GM18870 (cell line): Measurements from ENCODE around the gene NAT16.

Experiments
- ATAC-seq: cut with Tn5 transposase; IDR thresholded peaks from one replicate; pipeline ENCODE4 v1.9.1; 2021; ENCODE audit warnings: moderate library complexity; ENCODE audit not compliant: unreplicated experiment

NAT16 gene

GRCh38 chr7:101172005-101172853 lies 7.9 kb downstream of the NAT16 start:
- ATAC-seq = no peak

- ATAC-seq = no peak
These were observed 8.7 kb downstream of the NAT16 start for GRCh38 chr7:101171442-101171837.

- no peak for ATAC-seq
These were observed 9.3 kb downstream of the NAT16 start for GRCh38 chr7:101170617-101171441.

- no peak for ATAC-seq
These were observed 10.1 kb downstream of the NAT16 start for GRCh38 chr7:101169838-101170551.

GRCh38 chr7:101169110-101169837 lies 10.8 kb downstream of the NAT16 start:
- ATAC-seq = no peak

GRCh38 chr7:101168412-101169049 lies 11.6 kb downstream of the NAT16 start:
- ATAC-seq = no peak

- ATAC-seq = no peak
These were observed 12.3 kb downstream of the NAT16 start for GRCh38 chr7:101167645-101168411.

GRCh38 chr7:101166909-101167644 lies 13.0 kb downstream of the NAT16 start:
- ATAC-seq = no peak

GRCh38 chr7:101166648-101166908 lies 13.5 kb downstream of the NAT16 start:
- no peak for ATAC-seq

- no peak for ATAC-seq
These were observed 14.0 kb downstream of the NAT16 start for GRCh38 chr7:101165958-101166647.

- ATAC-seq = no peak
These were observed 14.8 kb downstream of the NAT16 start, which contains the start of gene VGF for GRCh38 chr7:101165075-101165957. VGF (minus strand) TSS chr7:101165569; CDS start chr7:101164843, 726 bp downstream.

GRCh38 chr7:101164071-101164840 lies 15.8 kb downstream of the NAT16 start:
- no peak for ATAC-seq

- no peak for ATAC-seq
These were observed 16.6 kb downstream of the NAT16 start for GRCh38 chr7:101163279-101164070.

GRCh38 chr7:101162551-101163278 lies 17.4 kb downstream of the NAT16 start:
- ATAC-seq = no peak
